Esophagus muscularis mucosa (tissue), 4 donors: Measurements from ENCODE around the gene TMEM134. TPM values are rescaled to one million over a fixed set of nuclear protein-coding genes. Genes with fewer than 3 reads are reported as not detected.

ENCODE experiments used
- DNase-seq: peaks from one replicate; pipeline ENCODE4 v3.0.0-alpha.2; 2017; ENCODE audit errors: extremely low spot score
- H3K27ac ChIP-seq, 4 donors: fragments of 200-600 bp; sonication (generic); replicated peaks in 1 of 4; 1 replicate in 3 of 4; 2 replicates in 1 of 4; pipeline ENCODE4 v1.5.1; 2016 to 2019; ENCODE audit warnings: mild to moderate bottlenecking in 1 of 4
- H3K27me3 ChIP-seq, 4 donors: fragments of 200-600 bp; sonication (generic); one replicate each; pipeline versions ENCODE4 v1.5.1 to v1.6.0; 2016 to 2019
- H3K36me3 ChIP-seq, 4 donors: fragments of 200-600 bp; sonication (generic); one replicate each; pipeline ENCODE4 v1.5.1; 2016 to 2019
- H3K4me1 ChIP-seq, 4 donors: fragments of 200-600 bp; sonication (generic); one replicate each; pipeline ENCODE4 v1.5.1; 2016 to 2019
- H3K4me3 ChIP-seq, 4 donors: fragments of 200-600 bp; sonication (generic); 1 replicate in 2 of 4; 2 replicates in 2 of 4; pipeline ENCODE4 v1.5.1; 2016 to 2019; ENCODE audit warnings: mild to moderate bottlenecking in 4 of 4, moderate library complexity in 1 of 4
- H3K9me3 ChIP-seq, 4 donors: fragments of 200-600 bp; sonication (generic); 1 replicate in 3 of 4; 2 replicates in 1 of 4; pipeline ENCODE4 v1.5.1; 2016 to 2019
- CTCF ChIP-seq, 3 experiments: fragments of 200-600 bp in 2 of 3; fragments of 450-650 bp in 1 of 3; sonication (generic) in 2 of 3; IDR thresholded peaks; one replicate each; pipeline ENCODE4 v1.5.1; 2017 to 2019; ENCODE audit warnings: antibody characterized with exemption in 3 of 3, mild to moderate bottlenecking in 2 of 3, moderate library complexity in 1 of 3
- EP300 ChIP-seq: sonication (generic); formaldehyde crosslinking; IDR thresholded peaks from one replicate; pipeline ENCODE4 v1.6.1; 2017; ENCODE audit warnings: antibody characterized with exemption
- POLR2A ChIP-seq: fragments of 450-650 bp; IDR thresholded peaks from one replicate; pipeline ENCODE4 v1.6.1; 2017; ENCODE audit warnings: antibody characterized with exemption, moderate library complexity, mild to moderate bottlenecking, low read depth
- POLR2AphosphoS5 ChIP-seq, 2 donors: sonication (generic); formaldehyde crosslinking; IDR thresholded peaks; one replicate each; pipeline ENCODE4 v1.6.1; 2017; ENCODE audit warnings: antibody characterized with exemption in 2 of 2
- WGBS: methylation state at CpG from one replicate; pipeline ENCODE4 v1.1.5; 2018; 5-methylcytosine and 5-hydroxymethylcytosine counted together
- intact Hi-C: fragments of 100-400 bp; cut with DNase I; formaldehyde crosslinking; loops from one replicate; pipeline ENCODE4 v1.15.1; 2023
- total RNA-seq, 4 donors: library from RNA; depleted of rRNA; stranded (reverse); fragments of >200 nt; gene quantifications; one replicate each; pipeline versions ENCODE4 v1.1.0 to v1.2.1, GENCODE V29; 2016

Gene TMEM134
- total RNA-seq, 4 donors from 2014 or later = 36.1 to 48.7 (median 46.2) TPM

GRCh38 chr11:67450796-67451657 lies 18.0 kb downstream of the TMEM134 start:
- Histone ChIP-seq H3K4me3 (no peak overlapping the region), H3K9me3 (no peaks in the 10 kb centered on the region), H3K27me3 (no peaks in the 10 kb centered on the region), H3K27ac (no peak overlapping the region), H3K4me1 (no peaks in the 10 kb centered on the region), H3K36me3 (no peaks in the 10 kb centered on the region)
- 90% methylated on average over 17 of the region's 25 CpGs for WGBS
- intact Hi-C loops = no loop called here
- DNase-seq = no peak
- TF ChIP-seq EP300 (no peak), POLR2AphosphoS5 (IDR thresholded peaks at IDR 0.05) (no peak), CTCF (IDR thresholded peaks at IDR 0.05) (no peak), POLR2A (no peak)

DNA sequence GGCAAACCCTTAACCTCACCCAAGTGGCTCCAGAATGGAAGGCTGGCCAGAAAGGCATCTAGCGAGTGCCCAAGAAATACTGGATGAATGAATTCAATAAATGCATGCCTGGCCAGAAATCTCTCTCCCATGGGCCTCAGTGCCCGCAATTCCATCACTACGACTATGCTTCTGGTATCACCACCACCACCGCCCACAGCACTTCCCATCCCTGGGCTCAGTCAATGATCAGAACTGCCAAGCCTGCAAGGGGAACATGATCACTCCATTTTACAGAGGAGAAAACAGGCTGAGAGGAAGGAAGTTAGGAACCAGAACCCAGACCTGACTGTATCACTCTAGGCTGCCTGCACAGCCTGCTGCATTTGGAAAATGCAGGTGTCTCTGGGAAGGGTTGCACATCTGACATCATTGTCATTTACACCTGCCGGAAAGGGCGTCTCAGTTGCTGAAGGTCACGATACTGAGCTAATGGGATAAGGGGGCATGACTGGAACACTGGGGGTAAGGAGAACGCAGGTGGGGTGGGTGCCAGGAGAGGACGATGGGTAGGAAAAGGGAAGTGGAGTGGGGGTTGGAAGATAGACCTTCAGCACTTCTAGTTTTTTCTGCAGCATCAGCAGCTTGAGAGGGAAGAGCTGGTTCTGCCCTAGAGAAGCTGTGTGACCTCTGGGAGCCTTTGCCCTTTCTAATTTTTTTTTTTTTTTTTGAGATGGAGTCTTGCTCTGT lies 19.8 kb downstream of the TMEM134 start:
- H3K9me3 ChIP-seq = no peaks in the 10 kb centered on the region
- no peaks in the 10 kb centered on the region for H3K27me3 ChIP-seq
- no peaks in the 10 kb centered on the region for H3K36me3 ChIP-seq
- DNase-seq = no peak
- no peak overlapping the region for H3K27ac ChIP-seq
- no peak overlapping the region for H3K4me3 ChIP-seq
- H3K4me1 ChIP-seq = peaks cover 0 to 10% (median 8%) of the 10 kb centered on the region in 4 donors
- WGBS = 72% methylated on average over 9 of the region's 9 CpGs
- intact Hi-C loops = no loop called here
- TF ChIP-seq EP300 = no peak
- TF ChIP-seq POLR2A = no peak
- TF ChIP-seq CTCF (IDR thresholded peaks at IDR 0.05) = no peak
- TF ChIP-seq POLR2AphosphoS5 (IDR thresholded peaks at IDR 0.05) = no peak

- no peak for TF ChIP-seq EP300
- TF ChIP-seq POLR2A = no peak
- no peak for TF ChIP-seq CTCF (IDR thresholded peaks at IDR 0.05)
- no peak for TF ChIP-seq POLR2AphosphoS5 (IDR thresholded peaks at IDR 0.05)
Observed at GRCh38 chr11:67448220-67448609, 20.8 kb downstream of the TMEM134 start.

DNA sequence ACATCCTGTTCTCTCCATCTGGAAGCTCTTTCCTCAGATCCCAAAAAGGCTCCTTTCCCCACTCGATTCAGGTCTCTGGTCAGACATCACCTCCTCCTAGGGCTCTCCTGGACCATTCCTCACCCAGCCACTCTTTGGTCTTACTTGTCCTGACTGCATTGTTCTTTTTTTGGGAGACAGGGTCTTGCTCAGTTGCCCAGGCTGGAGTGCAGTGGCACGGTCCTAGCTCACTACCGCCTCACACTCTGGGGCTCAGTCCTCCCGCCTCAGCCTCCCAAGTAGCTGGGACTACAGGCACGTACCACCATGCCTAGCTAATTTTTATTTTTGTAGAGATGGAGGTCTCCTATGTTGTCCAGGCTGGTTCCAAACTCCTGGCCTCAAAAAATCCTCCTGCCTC lies 23.5 kb downstream of the TMEM134 start:
- intact Hi-C loops = no loop called here
- H3K4me1 ChIP-seq = peaks cover 12 to 39% (median 37%) of the 10 kb centered on the region in 4 donors

More at GRCh38 chr11:67448220-67448609, 20.8 kb downstream of the TMEM134 start:
- H3K4me1 ChIP-seq = peaks cover 0 to 14% (median 14%) of the 10 kb centered on the region in 4 donors
- 95% methylated on average over 7 of the region's 7 CpGs for WGBS
- H3K36me3 ChIP-seq = no peaks in the 10 kb centered on the region
- H3K9me3 ChIP-seq = no peaks in the 10 kb centered on the region
- no peak for DNase-seq
- intact Hi-C loops = no loop called here
- H3K4me3 ChIP-seq = no peak overlapping the region
- no peaks in the 10 kb centered on the region for H3K27me3 ChIP-seq
- no peak overlapping the region for H3K27ac ChIP-seq

More for the DNA sequence above, 23.5 kb downstream of the TMEM134 start:
- TF ChIP-seq POLR2A (no peak), CTCF (IDR thresholded peaks at IDR 0.05) (no peak), EP300 (no peak), POLR2AphosphoS5 (IDR thresholded peaks at IDR 0.05) (no peak)
- DNase-seq = no peak
- 97% methylated on average over 5 of the region's 5 CpGs for WGBS
- H3K36me3 ChIP-seq = peaks cover 0 to 18% (median 14%) of the 10 kb centered on the region in 4 donors
- no peak overlapping the region for H3K4me3 ChIP-seq
- no peak overlapping the region for H3K27ac ChIP-seq
- no peaks in the 10 kb centered on the region for H3K27me3 ChIP-seq
- no peaks in the 10 kb centered on the region for H3K9me3 ChIP-seq
